HPDE6-E6E7 (cell line): ENCODE measurements around the gene AGK.
"Not testable (repeated sequence)": the region's sequence is repeated elsewhere in the genome, so short reads cannot be mapped to it uniquely, and the experiment has no call there.

Experiments used
- DNase-seq: peaks from one replicate; pipeline ENCODE4 v3.0.0; 2011; ENCODE audit warnings: missing footprints; ENCODE audit errors: extremely low spot score

Gene AGK

DNA sequence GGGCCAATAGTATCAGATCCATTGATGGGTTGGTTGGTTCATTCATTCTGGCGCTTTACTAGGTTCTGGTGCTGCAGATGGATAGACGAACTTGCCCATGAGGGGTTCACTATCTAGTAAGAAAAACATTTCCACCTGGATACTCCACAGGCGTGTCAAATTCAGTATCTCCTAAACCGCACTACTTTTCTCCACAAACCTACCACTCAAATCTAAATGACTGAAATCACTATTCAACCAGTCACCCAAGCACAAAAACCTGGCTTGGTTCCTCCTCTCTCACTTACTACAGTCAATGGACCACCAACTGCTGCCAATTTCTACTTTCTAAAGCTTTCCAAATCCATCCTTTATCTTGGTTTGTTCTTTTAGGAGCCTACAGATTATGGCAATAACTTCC, 572 bp downstream of the AGK start:
- DNase-seq, result no peak

DNA sequence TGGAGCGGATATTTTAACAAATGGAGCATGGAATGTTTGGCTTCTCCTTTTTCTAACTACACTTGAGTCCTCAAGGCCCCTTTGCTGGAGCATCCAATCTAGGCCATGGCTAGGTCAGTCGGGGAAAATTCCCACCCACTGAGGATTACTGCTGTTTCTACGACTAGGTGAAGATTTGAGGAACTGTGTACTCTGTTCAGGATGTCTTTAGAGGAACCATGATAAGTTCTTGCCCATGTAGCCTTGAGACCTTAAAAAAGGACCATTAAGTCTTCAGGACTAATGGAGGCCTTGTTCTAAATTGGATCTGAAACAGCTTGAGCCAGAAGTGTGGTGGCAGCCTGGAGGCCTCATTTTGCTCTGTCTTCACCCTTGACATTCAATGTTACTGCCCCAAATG, 6.2 kb downstream of the AGK start:
- no peak for DNase-seq

DNA sequence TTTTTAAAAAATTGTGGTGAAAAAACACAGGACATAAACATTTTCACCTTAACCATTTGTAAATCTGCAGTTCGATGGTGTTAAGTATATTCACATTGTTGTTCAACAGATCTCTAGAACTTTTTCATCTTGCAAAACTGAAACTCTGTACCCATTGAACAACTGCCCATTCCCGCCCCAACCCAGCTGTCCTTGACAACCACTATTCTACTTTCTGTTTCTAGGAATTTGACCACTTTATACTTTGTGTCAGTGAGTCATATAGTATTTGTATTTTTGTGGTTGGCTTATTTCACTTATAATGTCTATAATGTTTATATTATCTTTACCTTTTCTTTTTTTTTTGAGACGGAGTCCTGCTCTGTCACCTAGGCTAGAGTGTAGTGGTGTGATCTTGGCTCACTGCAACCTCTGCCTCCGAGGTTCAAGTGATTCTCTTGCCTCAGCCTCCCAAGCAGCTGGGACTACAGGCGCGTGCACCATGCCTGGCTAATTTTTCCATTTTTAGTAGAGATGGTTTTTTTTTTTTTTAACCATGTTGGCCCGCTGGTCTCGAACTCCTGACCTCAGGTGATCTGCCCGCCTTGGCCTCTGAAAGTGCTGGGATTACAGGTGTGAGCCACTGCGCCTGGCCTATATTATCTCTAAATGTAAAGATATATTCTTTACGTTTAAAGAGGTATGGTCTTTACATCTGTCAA, 6.8 kb downstream of the AGK start:
- DNase-seq, result not testable (repeated sequence)

DNA sequence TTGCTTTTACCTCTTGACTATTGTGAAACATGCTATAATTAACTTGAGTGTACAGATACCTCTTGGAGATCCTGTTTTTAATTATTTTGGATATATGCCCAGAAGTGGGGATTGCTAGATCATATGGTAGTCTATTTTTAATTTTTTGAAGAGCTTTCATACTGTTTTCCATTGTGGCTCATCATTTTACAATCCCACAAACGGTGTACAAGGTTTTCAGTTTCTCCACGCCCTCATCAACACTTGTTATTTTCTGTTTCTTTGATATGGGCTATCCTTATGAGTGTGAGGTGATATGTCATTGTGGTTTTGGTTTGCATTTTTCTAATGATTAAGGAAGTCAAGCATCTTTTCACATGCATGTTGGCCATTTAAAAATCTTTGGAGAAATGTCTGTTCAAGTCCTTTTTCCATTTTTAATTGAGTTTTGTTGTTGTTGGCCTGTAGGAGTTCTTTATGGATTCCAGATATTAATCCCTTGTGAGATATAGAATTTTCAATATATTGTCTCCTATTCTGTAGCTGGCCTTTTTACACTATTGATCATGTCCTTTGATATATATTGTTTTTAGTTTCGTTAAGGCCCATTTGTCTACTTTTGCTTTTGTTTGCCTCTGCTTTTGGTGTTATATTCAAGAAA, 7.5 kb downstream of the AGK start:
- DNase-seq, result no peak

DNA sequence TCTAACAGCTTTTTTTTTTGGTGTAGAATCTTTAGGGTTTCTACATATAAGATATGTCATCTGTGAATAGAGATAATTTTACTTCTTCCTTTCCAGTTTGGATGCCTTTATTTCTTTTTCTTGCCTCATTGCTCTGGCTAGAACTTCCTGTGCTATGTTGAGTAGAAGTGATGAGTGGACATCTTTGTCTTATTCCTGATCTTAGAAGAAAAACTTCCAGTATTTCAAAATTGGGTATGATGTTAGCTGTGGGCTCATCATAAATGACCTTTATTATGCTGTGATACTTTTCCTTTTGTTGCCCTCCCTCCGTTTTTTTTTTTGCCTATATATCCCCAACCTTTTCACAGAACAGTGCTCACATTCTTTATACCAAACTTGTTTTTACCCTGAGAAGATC, 8.8 kb downstream of the AGK start:
- DNase-seq, result no peak

DNA sequence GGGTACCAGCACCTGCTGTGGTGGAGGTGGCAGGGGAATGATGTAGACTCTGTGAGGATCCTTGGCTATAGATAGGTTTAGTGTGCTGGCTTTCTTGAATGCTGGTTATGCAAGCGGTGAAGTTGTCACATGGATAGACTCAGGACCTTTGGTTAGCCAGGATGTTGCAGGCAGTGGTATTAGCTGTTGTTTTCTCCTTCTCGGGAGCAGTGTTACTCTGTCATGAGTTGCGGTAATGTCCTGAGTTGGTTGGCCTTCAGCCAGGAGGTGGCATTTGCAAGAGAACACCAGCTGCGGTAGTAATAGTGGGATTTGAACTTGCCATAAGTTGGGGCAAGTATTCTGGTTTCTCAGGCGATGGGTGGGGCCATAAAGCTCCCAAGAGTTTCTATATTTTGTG, 10.8 kb downstream of the AGK start:
- DNase-seq, result no peak

DNA sequence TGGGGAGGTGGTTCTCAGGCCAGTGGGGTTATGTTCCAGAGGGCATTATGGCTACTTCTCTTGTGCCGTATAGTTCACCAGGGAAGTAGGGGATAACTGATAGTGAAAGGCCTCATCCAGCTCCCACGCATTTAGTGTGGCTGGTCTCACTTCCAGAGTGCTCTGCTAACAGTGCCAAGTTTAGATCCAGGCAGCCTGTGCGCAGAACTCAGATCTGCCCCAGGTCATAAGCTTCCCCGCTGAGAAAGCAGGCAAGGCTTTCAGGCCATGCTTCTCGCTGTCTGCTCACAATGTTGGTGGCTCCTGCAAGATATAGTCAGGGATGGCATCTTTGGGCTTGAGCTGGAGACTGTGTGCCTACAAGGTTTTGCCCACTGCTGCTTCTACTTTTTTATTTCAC, 11.3 kb downstream of the AGK start:
- DNase-seq, result no peak

DNA sequence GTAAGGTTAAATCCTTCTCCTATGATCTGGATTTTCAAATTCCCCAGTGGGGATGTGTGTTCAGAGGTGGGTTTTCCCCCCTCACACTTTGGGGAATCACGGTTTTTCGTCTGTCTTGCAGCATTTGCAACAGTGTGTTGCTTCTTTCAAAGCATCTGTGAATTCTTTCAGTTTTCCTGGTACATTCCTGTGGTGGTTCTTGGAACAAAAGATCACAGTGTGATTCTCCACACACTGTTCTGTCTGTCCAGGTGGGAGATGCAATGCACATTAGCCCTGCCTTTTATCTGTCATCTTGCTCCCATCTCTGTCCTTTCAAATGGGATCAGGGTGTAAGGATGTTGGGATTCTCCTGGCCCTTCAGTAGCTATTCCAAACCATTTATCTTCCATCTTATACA, 11.8 kb downstream of the AGK start:
- DNase-seq, result no peak

DNA sequence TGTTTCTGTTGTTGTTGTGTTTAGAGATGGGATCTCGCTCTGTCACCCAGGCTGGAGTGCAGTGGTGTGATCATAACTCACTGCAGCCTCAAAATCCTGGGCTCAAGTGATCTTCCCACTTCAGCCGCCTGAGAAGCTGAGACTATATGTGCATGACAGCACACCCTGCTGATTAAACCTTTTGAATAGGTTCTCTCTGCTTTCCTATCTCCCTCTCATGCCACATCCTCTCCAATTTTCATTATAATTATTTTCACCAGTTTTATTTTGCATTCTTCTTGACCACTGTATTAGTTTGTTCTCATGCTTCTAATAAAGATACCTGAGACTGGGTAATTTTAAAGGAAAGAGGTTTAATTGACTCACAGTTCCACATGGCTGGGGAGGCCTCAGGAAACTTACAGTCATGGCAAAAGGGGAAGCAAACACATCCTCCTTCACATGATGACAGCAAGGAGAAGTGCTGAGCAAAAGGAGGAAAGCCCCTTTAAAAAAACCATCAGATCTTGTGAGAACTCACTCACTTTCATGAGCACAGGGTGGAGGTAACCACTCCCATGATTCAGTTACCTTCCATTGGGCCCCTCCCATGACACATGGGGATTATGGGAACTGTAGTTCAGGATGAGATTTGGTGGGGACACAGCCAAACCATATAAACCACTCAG, 12.9 kb downstream of the AGK start:
- DNase-seq, result no peak

DNA sequence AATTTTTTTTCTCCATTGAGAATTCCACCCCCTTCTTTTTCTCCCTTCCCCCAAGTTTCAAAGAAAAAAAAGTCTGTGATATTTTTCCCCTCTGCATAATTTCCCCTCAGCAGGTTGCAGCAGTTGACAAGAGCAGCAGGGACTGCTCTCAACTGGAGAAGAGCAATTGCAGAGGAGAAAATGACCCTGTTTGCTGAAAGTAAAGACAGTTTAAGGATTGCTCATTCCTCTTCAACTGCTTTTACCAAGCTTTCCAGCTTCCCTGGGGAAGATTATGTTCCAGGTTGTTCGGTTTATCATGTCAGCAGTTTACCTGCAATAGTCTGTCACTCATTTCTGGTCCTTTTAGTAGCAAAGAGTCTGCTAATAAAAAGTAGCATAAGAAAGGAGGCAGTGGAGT, 16.2 kb downstream of the AGK start:
- DNase-seq, result no peak

DNA sequence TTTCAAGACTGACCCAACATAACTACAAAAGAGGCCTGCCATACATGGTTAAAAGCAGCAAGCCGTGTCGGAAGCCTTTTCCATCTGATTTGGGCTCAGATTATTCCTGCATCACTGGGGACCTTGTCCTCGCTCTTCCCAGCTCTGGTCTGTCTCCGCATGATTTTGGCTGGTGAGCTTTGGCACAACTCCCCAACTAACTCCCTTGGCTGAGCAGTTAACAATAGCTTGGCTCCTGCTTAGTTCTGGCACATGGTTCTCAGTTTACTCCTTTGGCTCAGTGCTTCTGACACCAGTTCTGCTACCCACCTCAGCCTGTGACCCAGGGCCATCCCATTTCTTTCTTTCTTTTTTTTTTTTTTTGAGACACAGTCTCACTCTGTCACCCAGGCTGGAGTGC, 17.0 kb downstream of the AGK start:
- DNase-seq, result no peak

DNA sequence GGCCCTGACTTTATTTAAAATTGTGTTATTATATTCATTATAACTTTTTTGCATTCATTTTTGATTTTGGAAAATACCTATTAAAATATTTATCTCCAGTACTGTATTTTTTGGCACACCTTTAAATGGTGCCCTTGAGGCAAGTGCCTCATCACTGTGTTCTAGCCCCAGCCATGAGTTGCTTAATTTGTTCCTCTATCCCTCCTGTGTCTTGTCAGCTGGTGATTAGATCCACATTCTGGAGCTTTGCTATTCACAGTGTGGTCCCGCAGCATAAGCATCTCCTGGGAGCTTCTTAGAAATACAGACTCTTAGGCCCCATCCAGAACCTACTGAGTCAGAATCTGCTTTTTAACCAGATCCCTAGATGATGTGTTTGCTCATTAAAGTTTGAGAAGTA, 19.8 kb downstream of the AGK start:
- DNase-seq, result no peak

DNA sequence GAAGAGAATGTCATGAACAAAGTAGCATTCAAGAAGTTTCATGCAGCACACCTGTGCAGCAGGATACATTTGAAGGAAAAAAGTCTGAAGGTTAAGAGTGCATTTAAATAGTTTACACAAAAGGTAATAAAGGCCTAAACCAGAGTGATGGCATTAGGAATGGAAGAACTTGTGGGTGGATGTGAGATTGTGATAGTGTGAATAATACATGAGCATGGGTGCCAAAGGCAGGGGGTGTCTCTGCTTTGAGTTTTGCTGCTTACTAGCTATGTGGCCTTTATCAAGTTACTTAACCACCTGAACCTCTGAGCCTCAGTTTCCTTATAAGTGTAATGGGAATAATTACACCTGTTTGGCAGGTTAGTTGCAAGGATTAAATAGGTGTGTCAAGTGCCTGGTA, 21.0 kb downstream of the AGK start:
- no peak for DNase-seq

DNA sequence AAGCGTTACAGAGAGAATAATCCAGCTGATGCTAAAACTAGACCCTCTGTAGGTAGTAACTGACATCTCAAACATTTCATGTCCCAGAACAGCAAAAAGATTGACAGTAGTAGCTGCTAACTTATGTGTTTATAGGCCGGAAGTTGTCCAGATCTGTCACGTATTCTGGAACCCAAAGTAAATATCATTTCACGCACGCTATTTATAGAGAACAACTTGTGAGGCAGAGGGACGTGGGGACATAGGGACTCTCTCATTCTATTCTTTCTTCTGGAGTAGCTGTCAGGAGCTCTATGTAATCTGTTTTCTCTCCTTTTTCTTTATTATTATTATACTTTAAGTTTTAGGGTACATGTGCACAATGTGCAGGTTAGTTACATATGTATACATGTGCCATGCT, 22.3 kb downstream of the AGK start:
- no peak for DNase-seq

DNA sequence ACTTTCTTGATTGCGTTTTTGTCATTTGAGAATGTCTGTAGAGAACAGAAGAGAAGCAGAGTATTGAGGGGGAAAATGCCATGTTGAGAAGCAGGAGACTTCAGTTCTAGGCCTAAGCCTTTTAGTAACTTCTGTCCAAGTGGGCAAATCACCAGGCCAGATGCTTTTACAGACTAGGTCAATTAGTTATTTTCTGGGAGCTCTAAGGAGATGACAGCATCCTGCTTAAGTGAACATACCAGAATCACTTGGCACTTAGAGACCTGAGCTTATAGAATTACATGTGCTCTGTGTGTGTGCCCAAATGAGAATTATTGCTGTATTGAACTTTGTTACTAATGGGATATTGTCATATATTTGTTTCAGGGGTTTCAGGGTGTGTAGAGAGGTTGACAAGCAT, 24.0 kb downstream of the AGK start:
- no peak for DNase-seq

DNA sequence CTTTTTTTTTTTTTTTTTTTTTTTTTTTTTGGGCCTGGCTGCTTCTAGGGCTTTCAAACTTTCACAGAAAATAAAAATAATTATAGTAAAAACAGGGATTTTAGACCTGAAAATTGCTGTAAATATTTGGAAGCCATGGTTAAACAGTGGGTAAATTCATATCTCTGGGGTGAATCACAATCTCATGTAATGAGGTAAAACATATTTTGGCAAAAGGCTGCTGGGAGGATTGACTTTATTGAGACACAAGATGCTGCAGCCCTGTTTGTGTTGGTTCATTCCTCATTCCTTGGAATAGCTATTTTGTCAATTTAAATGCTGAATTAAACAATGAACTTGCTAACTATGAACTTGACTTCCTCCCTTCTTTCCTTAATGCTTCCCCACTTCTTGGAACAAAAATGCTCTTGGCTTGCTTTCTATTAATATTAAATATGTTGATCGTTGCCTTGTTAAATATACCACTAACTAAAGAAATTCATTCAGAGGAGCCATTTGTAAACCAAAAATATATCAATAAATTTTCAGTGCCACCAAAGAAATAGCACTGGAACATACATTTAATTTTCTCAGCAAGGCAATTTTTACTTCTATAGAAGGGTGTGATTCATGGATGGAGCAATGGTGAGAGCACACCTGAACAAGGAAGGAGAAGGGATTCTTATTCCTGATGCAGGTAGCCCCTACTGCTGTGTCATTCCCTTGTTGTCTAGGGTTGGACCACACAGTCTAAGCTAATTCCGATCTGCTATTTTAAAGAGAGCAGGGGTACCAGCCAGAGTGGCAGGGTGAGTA, 24.6 kb downstream of the AGK start:
- DNase-seq, result no peak

DNA sequence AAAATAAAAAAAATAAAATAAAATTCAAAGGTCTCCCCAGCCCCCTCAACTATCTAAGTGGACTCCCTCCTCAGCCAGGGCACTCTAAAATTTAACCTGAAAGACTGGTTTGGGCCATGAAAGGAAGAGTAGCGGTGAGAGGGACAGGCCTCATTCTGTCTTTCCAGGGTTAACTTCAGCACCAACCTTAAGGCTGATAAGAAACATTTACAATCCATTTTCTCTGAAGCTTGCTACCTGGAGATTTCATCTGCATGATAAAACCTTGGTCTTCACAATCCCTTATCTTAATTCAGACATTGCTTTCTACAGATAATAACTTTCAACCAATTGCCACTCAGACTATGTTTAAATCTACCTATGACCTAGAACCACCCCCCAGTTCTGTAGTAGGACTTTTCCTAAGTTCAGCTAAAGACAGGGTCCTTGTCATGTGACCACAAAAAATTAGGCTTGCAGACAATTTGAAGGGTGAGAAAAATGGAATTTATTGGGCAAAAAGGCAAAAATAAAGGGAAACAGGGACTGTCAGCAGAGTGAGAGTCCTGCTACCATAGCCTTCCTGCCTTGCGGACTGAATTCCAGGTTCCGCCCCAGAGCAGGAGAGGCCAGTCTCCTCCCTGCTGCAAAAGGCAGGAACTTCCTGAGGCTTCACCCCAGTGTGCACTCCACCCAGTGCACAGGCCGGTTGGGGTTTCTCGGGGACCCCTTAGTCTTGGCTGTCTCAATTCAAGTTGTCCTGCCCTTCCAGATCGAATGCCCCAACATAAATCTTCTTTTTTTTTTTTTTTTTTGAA, 26.0 kb downstream of the AGK start:
- no peak for DNase-seq

DNA sequence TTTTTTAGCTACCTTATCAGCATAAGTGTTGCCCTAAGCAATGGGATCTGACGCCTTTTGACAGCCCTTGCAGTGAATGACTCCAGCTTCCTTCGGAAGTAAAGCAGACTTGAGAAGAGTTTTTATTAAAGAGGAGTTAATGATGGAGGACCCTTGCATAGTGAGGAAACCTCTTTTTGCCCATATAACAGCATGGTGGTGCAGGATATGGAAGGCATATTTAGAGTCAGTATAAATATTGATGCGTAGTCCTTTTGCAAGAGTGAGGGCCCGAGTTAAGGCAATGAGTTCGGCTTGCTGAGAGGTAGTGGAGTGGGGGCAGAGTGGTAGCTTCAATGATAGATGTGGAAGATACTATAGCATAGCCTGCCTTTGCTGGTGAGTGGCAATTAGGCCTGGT, 28.7 kb downstream of the AGK start:
- DNase-seq, result not testable (repeated sequence)

DNA sequence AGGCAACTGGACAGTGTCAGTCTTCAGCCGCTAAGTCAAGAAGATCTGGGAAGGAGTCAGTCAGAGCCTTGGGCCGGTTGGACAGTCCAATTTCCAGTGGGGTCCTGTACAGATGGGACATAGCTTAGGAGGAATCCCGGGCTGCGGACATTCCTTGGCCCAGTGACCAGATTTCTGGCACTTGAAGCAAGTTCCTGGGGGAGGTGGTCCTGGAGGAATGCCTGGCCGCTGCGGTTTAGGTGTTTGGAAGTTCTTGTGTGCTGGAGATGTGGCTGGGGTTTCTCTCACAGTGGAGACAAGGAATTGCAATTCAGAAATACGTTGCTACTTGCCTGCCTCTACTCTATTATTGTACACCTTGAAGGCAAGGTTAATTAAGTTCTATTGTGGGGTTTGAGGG, 30.9 kb downstream of the AGK start:
- not testable (repeated sequence) for DNase-seq

DNA sequence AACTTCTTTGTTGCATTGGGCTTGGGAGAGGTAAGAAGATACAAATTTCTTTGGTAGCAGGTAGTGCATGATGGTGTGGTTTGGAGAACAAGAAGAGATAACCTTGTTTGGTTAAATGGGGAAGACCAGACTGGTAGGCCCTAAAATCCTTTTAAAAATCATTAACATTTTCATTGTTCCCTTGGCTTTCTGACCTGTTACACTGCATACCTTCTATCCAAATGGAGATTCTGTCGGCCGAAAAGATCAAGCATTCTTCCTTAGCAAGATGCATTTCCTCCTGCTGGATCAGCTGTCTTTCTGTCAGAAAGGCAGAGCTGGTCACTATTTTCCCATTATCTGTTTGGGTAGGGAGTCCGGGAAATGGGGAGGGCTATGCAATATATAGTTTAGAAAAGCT, 33.7 kb downstream of the AGK start:
- DNase-seq, result no peak

DNA sequence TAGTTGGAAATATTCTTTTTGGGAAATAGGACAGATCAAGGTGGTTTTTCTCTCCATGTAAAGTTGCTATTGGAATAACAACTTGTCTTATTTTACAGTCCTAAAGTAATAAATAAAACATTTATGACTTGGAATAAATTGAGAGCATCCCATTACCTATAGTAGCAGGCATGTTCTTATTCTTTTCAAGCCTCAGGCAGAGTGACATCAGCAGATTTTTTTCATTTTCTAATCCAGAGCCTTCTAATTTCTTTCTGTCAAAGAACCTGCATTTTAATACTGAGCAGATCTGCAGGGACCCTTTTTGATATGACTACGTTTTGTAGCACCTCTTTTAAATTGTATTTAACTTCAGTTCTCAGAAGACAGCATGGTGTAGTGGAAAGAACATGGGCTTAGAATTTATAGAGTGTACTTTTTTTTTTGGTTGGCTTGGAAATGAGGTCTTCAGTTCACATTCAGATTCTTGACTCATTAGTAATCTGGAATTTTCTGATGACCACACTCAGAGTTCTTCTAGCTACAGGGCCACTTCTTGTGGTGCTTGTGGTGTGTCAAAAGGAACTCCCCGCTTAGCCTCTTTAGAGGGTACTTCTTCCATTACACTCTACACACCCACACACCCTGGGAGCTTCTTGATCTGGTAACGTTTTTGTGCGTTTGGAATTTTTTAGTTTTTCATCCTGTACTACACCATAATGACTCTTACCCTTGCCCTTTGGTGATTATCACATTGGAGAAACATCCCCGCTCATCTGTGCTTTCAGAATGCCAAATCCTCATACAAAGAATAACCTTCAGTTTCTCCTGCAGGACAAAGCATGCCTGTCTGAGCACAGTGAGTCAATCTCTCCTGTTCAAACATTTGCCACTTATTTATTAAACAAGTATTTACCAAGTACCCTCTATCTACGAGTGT, 34.6 kb downstream of the AGK start:
- DNase-seq, result peak; percentile 36
